GM12892 (cell line): ENCODE data around the gene TAPBPL.
"Not testable (repeated sequence)": the region's sequence is repeated elsewhere in the genome, so short reads cannot be mapped to it uniquely, and the experiment has no call there.

ENCODE experiments used
- DNase-seq: peaks from one replicate; pipeline ENCODE4 v3.0.0; 2011; ENCODE audit not compliant: insufficient read length
- FAIRE-seq: peaks from 2 replicates; lab custom pipeline; 2011; peaks lifted over from hg19 to GRCh38; lab: Jason Lieb, UNC
- POLR2A ChIP-seq: IDR thresholded peaks from 2 replicates; pipeline ENCODE4 v1.6.1; 2011; ENCODE audit warnings: low read depth, low read length, control low read depth
- POLR2AphosphoS5 ChIP-seq: IDR thresholded peaks from 2 replicates; pipeline ENCODE4 v1.6.1; 2011; ENCODE audit warnings: low read depth, low read length, control low read depth
- TAF1 ChIP-seq: IDR thresholded peaks from 2 replicates; pipeline ENCODE4 v1.6.1; 2011; ENCODE audit warnings: low read depth, mild to moderate bottlenecking, control low read depth, low read length, borderline replicate concordance

The TAPBPL gene

GRCh38 chr12:6489449-6489848, 37.6 kb downstream of the TAPBPL start:
- FAIRE-seq (no peak), DNase-seq (no peak)
- no peak for TF ChIP-seq TAF1

- DNase-seq, FAIRE-seq: not testable (repeated sequence)
These were observed 38.8 kb downstream of the TAPBPL start for GRCh38 chr12:6490673-6491072.

GRCh38 chr12:6492838-6493496, 41.1 kb downstream of the TAPBPL start, which contains the start of gene MRPL51:
Gene MRPL51, minus strand, starts transcription at chr12:6493262. Its CDS starts 126 bp downstream, at chr12:6493136.
- DNase-seq (peak; percentile 87), FAIRE-seq (peak; percentile 93)
- TF ChIP-seq POLR2A (peak; percentile 88), POLR2AphosphoS5 (peak; percentile 88), TAF1 (peak; percentile 80; the same call in 1 of the 2 replicates)

GRCh38 chr12:6493497-6494257, 41.8 kb downstream of the TAPBPL start, which contains the start of gene NCAPD2:
Gene NCAPD2, plus strand, starts transcription at chr12:6494102. Its CDS starts 997 bp downstream, at chr12:6495099.
- DNase-seq (peak; percentile 85), FAIRE-seq (peak; percentile 95)
- TF ChIP-seq POLR2AphosphoS5 (peak; percentile 81), POLR2A (peak; percentile 77), TAF1 (peak; percentile 25)

GRCh38 chr12:6494258-6494743, 42.5 kb downstream of the TAPBPL start:
- FAIRE-seq (peak; percentile 14), DNase-seq (no peak)
- no peak for TF ChIP-seq TAF1
- no peak for TF ChIP-seq POLR2AphosphoS5
- no peak for TF ChIP-seq POLR2A

- TF ChIP-seq POLR2A = no peak
- TF ChIP-seq TAF1 = no peak
- 0 out of 2 replicates have a peak, but pooled peaks have one; percentile 20 for TF ChIP-seq POLR2AphosphoS5
- FAIRE-seq = no peak
- no peak for DNase-seq
These were observed 43.1 kb downstream of the TAPBPL start for GRCh38 chr12:6494968-6495367.

- not testable (repeated sequence) for FAIRE-seq, DNase-seq
These were observed 45.4 kb downstream of the TAPBPL start for GRCh38 chr12:6497291-6497690.

GRCh38 chr12:6500466-6500865, 48.6 kb downstream of the TAPBPL start:
- TF ChIP-seq TAF1 = no peak
- TF ChIP-seq POLR2A = no peak
- TF ChIP-seq POLR2AphosphoS5 = no peak
- no peak for FAIRE-seq
- DNase-seq = no peak

- DNase-seq (no peak), FAIRE-seq (no peak)
- TF ChIP-seq POLR2AphosphoS5 (no peak), POLR2A (no peak), TAF1 (no peak)
These were observed 55.5 kb downstream of the TAPBPL start for GRCh38 chr12:6507102-6507998.

GRCh38 chr12:6508087-6508486, 56.2 kb downstream of the TAPBPL start:
- FAIRE-seq (no peak), DNase-seq (no peak)
- TF ChIP-seq POLR2A (no peak), TAF1 (no peak), POLR2AphosphoS5 (no peak)
